SKM-1 treated with dmso at 0.1 percent for 144 hours (cell line): ENCODE data around the gene SPAG6.
"Not testable (repeated sequence)": the region's sequence is repeated elsewhere in the genome, so short reads cannot be mapped to it uniquely, and the experiment has no call there.

Experiments used
- DNase-seq: peaks from one replicate; lab custom pipeline; 2025; ENCODE audit not compliant: unreplicated experiment; lab: John Stamatoyannopoulos, UW

The SPAG6 gene

DNA sequence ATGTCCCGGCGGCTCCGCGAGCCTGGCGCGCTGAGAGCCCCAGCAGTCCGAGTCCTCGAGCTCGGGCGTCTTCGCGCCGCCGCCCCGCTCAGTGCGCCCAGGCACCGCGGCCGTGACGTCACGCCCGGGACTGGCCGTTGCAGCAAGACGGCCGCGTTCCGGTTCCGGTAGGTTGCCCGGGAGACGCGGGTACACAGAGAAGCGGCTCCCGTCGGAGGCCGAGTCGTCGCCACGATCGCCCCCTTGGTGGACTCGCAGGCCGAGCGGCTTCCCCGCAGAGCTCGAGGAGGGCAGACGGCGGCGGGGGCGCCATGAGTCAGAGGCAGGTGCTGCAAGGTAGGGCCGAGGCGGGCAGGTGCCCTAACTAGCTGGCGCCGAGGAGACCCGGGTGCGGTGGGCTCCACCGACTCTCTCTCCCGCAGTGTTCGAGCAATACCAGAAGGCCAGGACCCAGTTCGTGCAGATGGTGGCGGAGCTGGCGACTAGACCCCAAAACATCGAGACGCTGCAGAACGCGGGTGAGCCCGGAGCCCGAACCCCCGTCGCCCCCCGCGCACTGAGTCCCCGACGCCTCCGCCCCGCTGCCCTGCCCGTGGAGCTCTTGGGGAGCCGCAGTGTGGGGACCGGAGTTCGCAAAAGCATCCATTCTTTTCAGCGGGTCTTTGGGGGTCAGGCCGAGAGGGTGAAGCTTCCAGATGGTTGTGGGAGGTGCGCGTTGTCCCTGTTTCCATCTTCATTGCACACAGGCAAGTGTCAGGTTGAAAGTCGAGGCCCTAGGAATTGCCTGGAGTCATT is at the start of gene SPAG6:
TSS of gene SPAG6 (plus strand) at position 196 of the 795 bp plus-strand sequence. CDS start at position 312, 116 bp downstream.
- no peak for DNase-seq

DNA sequence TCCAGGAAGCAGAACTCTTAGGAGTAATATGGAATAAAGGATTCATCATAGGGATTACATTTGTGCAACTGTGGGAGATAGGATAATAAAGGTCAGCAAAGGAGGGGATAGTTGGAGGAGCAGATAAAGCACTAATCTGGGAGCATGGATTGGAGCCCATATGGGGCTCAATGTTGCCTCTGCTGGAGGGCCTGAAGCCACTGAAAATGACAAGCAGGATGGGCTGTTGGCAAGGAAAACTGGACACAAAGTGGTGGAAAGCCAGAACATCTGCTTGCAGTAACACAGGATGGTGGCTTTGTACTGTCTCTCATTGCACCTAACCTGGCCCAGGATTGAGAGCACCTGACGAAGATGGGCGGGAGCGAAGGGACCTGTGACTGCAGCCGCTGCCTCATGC is 44.1 kb upstream of the SPAG6 start:
- no peak for DNase-seq

DNA sequence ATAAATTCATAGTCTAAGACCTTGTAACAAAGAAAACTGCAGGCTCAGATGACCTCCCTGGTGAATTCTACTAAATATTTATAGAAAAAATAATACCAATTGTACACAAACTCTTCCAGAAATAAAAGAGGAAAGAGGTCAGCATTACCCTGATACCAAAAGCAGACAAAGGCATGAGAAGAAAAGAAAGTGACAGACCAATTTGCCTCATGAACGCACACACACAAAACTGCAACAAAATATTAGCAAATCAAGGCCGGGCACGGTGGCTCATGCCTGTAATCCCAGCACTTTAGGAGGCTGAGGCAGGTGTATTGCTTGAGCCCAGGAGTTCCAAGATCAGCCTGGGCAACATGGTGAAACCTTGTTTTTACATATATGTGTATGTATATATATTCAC is 41.8 kb upstream of the SPAG6 start:
- DNase-seq: no peak

DNA sequence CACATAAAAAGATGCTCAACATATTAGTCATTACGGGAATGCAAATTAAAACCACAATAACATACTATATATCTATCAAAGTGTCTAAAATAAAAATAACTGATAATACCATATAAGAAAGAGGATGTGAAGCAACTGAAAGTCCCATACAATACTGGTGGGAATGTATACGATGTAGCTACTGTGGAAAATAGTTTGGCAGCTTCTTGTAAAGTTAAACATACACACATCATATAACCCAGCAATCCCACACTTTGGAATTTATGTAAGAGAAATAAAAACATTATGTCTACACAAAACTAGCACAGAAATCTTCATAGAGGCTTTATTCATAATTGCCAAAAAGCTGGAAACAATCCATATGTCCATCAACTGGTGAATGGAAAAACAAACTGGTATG is 39.6 kb upstream of the SPAG6 start:
- DNase-seq: no peak

DNA sequence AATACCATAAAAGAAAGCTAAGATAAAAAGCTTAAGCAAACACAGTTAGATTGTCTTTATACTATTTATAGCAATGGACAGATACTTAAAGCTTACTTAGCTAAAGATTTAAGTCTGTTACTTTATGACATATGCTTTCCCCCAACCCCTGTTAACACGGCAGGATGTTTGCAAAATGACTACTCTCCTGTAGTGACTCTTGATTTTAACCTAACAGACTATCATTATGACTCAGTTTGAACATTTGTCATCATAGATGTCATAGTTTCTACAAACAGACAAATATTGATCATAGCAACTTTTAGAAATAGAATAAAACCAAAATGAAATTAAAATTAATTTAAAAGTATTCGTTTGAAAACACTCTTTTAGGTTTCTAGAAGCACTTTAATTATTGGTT is 36.9 kb upstream of the SPAG6 start:
- no peak for DNase-seq

DNA sequence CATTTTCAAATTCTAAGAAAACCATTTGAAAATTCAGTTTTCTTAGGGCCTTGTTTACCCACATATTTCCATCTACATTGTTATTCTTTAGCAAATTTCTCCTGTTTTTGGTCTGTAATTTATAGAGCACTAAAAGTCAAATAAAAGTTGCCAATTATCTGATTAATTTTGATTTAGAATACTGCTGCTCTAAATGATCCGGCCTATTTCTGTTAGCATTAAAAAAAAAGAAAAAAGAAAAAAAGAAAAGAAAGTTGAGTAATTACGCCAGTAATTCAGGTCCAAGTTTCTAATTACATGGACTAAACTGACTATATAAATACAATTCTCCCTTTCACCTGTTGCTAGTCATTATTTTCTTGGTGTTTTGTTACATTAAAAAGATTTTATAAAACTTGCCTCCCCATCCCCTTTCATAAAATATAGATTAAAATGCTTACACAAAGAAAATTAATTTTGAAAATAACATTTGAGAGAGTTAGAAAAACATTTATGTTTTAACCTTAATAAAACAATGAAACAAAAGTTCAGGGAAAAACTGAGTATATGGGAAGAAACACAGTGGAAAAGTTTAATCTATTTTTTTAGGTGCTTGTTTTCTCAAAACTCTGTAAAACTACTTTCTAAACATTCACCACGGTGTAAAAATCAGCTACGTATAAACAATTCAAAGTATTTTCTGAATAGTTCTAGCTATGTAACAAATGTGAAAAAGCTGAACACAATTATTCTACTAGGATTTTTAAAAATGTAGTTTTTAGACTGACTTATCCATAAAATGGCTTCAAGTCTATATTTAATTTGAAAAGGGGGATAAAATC is 35.9 kb upstream of the SPAG6 start:
- no peak for DNase-seq

DNA sequence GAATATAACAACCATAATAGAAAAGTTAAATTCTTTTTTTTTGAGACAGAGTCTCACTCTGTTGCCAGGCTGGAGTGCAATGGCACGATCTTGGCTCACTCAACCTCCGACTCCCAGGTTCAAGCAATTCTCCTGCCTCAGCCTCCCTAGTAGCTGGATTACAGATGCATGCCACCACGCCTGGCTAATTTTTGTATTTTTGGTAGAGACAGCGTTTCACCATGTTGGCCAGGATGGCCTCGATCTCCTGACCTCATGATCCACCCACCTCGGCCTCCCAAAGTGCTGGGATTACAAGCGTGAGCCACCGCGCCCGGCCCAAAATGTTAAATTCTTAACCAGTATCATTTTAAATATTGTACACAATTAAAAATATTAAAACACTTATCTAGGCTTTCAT is 35.3 kb upstream of the SPAG6 start:
- not testable (repeated sequence) for DNase-seq

DNA sequence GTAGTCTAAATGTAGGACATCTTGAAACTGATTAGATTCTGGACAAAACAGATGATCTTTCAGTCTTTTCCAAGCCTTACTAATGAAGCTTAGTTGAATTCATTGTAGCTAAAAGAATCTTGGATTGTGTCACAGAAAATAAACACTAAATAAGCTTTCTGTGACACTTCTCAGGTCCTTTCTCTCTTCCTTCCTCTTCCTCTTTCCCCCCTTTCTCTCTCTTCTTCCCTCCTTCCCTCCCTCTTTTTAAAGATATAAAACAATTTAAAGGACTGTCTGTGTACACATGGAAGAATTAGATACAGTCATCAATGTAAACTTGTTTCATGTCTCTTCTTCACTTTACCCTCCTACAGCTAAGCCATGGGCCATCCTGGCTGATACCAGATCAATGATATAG is 34.4 kb upstream of the SPAG6 start:
- DNase-seq: no peak

DNA sequence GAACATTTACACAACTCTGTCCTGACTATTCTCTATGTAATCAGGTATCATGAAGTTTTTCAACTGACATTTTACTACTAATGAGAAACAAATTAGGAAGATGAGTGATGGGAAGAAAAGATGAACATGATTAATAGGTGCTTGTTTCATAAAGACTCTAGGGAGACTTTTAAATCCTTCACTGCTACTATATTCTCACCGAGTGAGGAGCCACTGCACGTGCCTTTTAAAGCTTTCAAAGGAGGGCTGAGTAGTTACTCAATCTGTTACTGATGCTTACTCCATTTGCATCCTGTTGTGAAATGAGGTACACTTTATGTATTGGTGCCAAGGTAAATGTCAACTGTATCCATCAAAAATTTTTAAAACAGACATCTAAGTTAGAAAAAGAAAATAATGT is 30.4 kb upstream of the SPAG6 start:
- DNase-seq: no peak

DNA sequence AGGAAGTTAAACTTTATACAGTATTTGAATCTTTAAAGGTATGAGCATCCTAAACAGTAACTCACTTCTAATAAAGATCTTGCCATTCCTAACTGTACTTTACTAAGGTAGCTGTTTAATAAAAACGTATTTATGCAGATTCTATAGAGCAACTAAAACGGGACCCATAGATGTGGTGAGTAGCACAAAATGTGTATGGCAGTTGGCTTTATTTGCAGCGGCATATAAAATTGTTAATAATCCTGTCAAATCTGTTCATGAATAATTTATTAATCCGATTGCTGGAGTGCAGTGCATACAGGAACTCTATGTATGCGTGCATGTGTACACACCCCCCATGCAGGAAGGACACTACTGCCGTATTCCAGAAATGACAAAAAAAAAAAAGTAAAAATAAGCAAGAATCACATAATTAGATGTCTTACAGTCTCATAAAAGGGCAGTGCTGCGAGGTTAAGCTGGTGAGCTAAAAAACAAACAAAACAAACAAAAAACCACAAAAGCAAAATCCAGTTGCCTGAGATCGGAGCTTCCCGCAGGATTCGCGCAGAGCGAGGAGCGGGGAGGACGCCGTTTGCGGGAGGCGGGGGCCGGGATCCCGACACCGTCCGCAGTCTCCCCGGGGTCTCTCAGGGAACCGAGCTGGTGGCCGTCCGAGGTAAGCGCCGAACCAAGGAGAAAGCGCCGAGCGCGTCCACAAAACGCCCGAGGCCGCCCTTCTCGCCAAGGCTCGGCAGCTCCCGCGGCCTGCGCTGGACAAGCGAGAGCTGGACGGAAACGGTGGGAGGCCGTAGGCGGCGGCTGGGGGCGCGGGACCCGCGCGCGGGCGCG is 29.6 kb upstream of the SPAG6 start:
- no peak for DNase-seq

DNA sequence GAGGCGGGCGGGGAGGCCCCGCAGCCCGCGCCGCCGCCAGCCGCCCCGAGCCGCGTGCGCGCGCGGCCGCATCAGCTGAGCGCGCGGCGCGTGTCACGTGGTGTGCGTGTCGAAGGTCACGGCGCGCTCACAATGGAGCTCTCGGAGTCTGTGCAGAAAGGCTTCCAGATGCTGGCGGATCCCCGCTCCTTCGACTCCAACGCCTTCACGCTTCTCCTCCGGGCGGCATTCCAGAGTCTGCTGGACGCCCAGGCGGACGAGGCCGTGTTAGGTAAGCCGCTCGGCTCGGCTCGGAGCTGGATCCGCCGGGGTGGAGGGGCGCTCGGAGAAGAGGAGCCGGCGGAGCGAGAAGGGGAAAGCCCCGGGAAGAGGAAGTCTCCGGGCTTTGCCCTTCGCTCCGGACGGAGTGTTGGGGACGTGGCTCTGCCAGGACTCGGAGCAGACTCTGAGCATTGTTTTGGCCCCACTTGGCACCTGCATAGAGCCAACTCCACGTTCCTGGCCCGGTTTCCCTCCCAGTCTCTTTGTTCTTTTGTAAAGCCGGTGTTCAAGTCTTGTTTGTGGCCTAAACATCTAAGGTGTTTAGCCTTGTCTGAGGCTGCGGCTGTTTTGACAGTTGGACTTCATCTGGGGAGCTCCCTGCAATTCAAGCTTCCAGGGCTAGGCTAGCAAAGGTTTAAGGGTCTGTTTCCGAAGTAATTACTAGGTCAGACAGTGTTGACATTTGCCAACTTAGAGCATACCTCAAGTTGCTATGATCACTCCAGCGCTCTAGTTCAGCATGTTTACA is 28.8 kb upstream of the SPAG6 start, which contains the start of gene COMMD3:
TSS of gene COMMD3 (plus strand) at position 103 of the 790 bp plus-strand sequence. CDS start at position 133, 30 bp downstream.
- peak; percentile 42 for DNase-seq

DNA sequence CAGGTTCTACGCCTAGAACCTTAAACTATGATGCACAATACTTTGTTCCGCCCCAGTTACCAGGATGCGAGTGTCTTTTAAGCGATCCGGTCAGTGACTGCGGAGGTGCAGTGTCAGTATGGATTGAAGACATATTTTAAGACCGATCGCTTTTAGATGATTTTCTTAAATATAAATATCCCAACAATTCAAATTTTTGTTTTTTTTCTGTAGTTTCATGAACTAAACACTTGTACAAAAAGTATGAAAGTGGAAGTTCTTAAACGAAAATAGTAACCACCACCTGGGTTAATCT is 28.3 kb upstream of the SPAG6 start:
- no peak for DNase-seq

DNA sequence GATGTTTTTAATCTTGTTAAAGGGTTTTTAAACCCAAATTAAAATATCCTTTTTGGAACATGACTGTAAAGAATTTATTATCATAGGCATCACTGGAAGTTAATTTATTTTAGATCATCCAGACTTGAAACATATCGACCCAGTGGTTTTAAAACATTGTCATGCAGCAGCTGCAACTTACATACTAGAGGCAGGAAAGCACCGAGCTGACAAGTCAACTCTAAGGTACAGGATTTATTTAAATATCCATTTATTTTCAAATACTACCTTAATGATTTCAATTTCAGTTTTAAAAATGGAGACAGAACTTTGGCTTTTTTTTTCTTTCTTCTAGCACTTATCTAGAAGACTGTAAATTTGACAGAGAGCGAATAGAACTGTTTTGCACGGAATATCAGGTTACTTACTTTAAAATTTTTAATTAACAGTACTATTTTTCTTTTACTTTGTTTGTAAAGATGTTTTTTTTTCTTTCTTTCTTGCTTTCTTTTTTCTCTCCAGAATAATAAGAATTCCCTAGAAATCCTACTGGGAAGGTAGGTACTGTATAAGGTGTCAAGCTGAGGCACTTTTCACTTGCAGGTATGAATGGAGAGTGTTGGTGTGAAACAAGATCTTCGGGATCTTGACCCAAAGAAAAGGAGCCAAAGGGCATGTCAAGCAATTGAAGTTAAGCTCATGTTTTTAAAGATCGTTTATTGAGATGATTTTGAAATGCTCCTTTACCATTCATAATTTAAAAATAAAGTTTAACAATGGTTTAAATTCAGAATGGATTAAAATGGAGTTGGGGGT is 27.3 kb upstream of the SPAG6 start:
- DNase-seq: no peak

DNA sequence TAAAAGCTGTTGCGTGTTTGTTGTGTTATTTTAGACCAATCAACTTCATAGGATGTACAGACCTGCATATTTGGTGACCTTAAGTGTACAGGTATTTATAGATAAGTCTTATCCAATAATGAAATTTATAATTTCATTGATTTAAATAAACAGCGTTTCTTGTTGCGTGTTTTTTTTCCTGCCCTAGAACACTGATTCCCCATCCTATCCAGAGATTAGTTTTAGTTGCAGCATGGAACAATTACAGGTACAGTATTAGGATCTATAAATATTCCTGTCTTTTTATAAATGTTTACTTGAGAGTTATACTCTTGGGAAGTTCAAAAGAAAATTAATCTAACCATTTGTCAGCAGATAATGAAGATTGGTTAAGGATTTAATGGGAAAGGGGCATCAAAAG is 26.5 kb upstream of the SPAG6 start:
- no peak for DNase-seq

DNA sequence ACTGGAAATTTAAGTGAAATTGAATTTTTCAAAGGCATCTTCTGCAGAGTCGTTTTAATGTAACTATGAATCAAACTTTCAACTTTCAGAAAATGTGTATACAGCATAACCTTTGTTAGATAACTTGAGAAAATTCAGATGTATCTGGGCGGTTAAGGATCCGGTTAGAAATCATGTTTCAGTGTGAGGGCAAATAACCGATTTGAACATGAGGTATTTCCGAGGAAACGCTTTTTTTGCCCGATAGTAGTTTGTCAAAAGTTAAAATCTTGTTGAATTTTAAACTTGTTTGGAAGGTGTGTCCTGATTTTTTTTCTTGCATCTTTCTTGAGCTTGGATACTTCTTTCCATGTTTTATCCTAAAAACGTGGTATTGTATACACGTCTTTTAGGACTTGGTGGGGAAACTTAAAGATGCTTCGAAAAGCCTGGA is 25.7 kb upstream of the SPAG6 start:
- no peak for DNase-seq

DNA sequence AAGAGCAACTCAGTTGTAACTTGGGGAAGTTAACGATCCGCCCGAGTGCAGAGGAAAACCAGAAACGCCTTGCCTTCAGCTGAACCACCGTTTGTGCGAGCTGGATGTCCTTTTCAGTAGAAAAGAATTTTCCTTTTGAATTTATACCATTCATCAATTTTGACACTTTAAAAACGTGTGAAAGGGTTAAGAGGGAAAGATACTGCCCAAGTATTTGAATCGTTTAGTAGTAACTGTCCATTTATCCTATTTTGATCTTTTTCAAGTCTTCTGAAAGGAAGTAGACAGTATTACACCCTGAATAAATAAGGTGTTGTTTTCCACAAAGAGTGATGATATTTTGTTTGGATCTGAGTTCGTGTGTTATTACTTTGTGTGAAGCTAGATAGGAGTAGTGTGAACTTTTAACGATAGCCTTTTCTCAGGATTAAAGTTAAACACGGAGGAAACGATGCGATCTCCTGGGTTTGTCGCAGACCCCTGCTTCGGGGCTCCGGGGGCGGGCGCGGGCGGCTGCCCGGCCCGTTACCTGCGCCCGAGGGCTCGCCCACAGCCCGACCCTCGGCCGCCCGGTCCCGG is 25.2 kb upstream of the SPAG6 start:
- DNase-seq: no peak

DNA sequence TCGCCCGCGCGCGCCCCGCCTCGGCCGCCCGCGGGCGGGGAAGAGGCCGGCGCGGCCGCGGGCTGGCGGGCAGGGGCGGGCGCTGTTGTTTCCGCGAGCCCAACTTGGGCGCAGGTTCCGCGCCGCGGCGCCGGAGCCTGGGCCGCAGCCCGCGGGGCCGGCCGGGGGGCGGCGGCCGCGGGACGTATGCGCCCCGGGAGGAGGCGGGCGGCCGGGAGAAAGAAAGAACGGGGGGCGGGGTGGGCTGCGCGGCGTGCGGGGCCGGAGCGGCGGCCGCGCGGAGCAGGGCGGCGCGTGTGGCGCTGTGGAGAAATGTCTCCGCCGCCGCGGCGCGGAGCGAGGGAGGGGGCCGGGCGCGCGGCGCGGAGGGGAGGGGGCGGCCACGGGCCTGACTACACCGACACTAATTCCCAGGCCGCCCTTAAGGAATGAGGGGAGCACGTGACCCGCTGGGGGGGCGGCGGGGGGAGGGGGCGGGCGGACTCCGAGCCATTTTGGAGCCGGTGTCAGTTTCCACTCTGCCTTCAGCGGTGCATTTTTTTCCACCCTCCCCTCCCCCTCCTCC is 24.6 kb upstream of the SPAG6 start, which contains the start of gene BMI1:
TSS of gene BMI1 (plus strand) at position 509 of the 565 bp plus-strand sequence. CDS start 5,351 bp downstream, outside the sequence.
- peak; percentile 19 for DNase-seq

DNA sequence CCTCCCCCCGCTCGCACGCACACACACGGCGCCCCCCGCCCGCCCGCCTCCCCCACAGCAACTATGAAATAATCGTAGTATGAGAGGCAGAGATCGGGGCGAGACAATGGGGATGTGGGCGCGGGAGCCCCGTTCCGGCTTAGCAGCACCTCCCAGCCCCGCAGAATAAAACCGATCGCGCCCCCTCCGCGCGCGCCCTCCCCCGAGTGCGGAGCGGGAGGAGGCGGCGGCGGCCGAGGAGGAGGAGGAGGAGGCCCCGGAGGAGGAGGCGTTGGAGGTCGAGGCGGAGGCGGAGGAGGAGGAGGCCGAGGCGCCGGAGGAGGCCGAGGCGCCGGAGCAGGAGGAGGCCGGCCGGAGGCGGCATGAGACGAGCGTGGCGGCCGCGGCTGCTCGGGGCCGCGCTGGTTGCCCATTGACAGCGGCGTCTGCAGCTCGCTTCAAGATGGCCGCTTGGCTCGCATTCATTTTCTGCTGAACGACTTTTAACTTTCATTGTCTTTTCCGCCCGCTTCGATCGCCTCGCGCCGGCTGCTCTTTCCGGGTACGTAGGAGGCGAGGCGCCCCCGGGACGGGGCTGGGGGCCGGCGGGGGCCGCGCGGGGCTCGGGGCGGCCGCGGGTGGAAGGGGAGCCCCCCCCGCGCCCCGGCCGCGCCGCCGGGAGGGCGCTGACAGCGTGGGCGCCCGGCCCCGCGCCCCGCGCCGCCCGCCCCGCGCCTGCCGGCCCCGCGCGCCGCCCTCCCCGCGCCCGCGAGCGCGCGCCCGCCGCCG is 24.0 kb upstream of the SPAG6 start:
- DNase-seq: no peak
